NCI-H1694 treated with DMSO at 0.1 percent for 48 hours (cell line): ENCODE measurements around the gene EMP2.

Experiments
- DNase-seq: peaks from one replicate; lab custom pipeline; 2025; lab: John Stamatoyannopoulos, UW

The EMP2 gene

DNA sequence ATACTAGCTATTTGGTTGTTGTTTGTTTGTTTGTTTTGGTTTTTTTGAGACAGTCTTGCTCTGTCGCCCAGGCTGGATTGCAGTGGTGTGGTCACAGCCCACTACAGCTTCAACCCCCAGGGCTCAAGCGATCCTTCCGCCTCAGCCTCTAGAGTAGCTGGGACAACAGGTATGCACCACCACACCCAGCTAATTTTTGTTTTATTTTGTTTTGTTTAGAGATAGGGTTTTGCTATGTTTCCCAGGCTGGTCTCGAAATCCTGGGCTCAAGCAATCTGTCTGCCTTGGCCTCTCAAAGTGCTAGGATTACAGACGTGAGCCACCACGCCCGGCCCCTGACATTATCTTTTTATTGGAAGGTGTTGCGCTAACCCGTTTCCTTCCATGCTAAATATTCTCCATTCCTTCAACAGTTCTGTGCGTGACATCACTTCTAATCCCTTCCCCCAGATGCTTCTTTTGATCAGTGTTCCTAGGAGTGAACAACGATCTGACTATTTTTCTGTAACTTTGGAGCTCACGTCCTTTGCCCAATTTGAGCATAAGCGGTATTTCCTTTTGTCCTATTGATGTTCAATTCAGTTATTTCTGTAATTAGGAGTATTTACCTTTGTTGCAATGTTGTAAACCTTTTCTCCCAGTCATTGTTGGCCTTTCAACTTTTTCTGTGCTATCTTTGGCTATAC lies 30.2 kb upstream of the EMP2 start:
- DNase-seq, result no peak

DNA sequence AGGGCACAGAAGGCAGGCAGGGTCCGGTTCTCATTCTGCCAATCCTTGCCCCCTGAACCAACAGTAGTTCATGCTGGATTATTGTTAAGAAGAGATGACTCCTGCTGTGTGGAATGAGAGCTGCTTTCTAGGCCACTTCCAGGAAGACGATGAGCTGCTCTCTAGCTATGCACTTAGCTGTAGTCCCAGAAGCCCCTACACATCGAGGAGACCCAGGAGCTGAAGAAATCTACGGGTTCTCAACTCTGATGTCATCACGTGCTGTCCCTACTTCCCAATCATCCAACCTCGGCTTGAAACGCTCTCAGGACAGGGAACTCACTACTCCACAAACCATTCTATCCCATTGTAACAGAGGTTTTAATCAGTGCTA lies 29.0 kb upstream of the EMP2 start:
- no peak for DNase-seq

DNA sequence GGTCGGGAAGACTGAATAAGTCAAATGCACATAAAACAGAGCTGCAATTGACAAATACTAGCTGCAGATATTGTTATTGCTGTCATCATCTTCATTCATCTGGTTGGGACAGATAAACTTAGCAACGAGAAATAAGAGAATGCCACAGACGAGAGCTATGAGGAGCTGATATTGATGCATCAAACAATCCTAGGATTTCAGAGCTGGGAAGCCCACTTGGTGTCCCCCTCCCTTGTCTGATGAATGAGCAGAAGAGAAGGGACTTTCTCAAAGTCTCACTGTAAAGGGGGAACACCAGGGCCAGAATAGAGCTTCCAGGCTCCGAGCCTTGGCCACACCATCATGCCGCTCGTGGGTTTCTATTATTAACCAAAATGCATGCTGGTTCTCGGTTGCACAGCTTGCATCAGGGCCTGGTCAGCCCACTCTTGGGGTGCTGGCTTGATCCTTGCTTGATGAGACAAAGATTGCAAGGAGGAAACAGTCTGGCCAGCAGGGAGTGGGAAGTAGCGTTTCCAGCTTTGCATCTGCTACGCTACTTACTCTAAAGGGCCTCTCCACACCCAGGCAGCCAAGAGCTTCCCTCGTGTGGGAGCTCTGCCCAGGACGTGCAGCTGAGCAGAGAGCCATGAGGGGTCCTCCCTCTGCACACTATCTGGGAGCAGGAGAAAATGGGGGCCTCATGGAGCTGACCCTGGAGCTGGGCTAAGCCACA lies 28.4 kb upstream of the EMP2 start:
- no peak for DNase-seq

DNA sequence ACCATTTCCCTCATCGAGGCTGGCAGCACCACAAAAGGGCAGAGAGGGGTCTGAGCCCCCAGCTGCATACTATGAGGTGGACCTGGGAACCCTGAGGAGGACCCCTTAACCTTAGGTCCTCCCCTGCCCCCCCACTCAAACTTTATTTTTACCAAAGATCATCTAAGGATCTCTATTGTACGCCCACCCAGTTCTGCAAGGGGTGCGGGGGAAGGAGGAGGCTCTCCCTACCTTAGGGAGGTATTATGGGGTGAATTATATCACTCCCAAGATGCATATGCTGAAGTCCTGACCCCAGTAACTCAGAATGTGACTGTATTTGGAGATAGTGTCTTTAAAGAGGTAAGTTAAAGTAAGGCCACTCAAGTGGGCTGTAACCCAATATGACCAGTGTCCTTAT lies 26.8 kb upstream of the EMP2 start:
- no peak for DNase-seq

DNA sequence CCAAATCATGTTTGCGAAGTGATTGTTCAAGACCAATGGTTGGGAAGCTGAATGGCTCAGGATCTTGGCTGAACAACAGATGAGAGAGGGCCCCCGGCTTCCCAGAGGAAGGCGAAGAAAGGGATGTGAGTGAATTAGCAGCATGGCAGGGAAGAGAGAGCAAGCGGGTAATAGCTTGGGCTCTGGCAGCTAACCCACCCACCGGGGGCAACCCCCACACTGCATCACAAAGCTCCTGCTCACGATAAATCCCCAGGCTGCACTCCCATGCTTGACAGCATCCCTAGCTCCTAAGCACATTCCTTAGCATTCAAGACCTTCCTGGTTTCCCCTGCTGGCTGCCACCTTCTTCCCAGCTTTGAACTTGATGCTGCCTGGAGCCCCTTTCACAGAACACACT lies 26.2 kb upstream of the EMP2 start:
- no peak for DNase-seq

DNA sequence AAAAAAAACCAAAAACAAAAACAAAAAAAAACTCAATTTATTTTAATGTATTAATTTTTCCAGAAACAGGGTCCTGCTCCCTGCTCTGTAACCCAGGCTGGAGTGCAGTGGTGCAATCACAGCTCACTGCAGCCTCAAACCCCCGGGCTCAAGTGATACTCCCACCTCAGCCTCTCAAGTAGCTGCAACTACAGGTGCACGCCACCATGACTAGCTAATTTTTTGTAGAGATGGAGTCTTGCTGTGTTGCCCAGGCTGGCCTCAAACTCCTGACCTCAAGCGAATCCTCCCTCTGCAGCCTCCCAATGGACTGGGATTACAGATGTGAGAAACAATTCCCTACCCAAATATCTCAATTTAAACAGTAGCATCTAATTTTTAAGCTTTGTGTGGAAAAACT lies 25.2 kb upstream of the EMP2 start:
- DNase-seq, result no peak

DNA sequence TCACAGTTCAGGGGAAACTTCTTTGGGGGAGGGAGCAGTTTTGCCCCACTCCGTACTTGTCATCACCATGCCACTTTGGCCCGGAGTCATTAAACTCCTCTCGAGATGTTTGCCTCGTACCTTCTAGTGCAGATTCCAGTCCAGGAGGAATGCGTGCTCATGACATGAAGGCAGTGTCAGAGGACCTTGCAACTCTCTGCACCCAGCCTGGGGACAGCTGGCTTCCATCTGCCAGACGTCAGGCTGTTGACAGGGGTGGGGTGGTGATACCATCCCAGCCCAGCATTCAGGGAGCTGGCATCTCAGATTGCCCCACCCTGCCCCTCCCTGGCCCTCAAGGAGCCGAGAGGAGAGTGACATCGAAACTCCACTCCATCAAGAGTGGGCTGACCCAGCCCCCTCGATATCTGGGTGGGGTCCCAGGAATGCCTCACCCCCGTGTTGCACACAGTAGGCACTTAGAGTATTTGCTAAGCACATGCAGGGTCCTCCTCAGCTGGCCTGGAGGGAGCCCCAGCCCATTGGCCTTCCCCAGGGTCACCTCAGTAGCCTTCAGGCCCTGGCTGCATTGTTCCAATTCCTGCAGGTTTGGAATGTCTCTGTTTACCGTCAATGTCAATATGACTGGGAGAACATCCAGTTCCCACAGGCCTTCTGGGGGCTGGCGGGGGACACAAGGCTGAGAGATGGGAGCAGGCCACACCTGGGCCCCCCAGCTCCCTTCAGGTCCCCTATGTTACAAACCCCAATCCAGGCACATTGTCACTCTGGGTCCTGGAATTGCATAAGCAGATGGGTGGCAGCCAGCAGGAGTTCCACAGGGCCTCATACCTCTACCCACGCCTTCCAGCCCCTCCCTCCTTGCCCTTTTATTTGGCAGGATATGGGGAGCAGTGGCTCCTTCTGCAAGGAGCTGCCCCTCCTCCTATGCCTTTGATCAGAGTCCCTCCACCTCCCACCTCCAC lies 21.3 kb upstream of the EMP2 start:
- DNase-seq, result peak; percentile 33

DNA sequence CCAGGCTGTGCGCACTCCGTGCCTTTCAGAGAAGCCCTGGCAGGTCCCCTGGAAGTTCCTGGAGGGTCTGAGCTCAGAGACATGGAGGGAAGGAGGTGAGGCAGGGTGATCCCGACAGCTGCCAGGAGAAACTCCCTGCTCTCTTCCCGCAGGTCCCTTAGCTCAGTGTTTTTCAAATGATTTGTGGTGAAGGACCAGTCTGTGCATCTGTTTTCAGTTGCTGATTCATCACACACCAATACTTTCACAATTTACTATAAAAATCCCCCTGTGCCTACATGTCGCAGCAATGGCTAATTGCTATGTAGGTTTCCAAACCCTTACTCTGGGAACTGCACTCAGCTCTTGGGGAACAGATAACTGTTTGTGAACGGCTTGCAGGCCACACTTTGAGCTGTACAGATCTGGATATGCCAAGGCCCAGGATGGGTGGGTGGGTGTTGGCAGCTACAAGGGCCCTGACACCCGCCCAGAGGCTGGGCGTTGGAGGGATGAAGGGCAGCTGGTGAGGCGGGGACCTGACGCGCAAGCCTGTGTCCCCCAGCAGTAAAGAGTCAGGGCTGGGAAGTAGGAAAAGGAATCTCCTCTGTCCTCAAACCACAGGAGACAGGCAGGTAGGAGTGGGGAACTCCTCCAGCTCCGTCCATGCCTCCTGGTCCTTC lies 20.5 kb upstream of the EMP2 start:
- peak; percentile 76 for DNase-seq

DNA sequence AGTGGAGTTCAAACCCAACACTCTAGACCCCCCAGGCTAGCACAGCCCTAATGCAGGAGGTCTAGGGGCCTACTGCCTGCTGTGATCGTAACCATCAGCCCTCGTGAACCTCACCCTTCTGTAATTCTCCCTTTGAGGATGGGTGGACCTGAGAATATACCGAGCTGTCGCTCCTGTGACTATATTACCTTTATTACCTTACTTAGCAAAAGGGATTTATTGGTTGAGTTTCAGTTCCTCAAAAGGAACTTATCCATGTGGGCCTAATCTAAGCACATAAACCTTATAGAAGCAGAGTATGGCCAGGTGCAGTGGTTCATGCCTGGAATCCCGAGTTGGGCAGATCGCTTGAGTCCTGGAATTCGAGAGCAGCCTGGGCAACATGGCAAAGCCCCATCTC lies 19.2 kb upstream of the EMP2 start:
- no peak for DNase-seq

DNA sequence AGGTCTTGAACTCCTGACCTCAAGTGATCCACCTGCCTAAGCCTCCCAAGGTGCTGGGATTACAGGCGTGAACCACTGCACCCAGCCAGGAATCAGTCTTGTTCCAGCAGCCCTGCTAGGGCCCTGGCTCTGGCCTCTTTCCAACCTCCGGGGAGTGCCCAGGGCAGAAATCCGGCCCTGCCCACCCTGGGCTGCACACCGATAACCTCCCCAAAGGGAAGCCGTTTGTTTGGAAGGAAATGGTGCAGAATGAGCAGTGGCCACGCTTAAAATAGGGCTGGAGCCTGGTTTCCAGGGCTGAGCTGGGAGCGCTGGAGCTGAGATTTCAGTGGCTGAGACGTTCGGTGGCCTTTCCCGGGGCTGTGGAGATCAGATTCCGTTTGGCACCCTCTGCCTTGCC lies 17.8 kb upstream of the EMP2 start:
- DNase-seq, result no peak

DNA sequence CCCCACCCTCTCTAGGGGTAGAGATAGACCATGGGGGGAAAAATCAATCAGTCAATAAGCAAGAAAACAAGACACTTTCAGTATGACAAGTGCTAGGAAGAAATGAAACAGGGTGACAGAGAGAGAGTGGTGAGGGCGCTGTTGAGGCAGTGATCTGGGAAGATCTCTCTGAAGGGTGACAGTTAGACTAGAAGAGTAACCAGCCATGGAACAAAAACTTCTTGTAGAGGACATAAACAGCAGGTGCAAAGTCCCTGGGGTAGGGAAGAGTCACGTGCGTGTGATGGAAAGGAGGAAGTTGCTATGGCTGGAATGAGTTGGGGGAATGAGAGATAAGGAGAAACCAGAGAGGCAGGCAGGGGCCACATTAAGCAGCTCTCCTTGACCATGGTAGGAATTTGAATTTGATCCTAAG lies 16.8 kb upstream of the EMP2 start:
- no peak for DNase-seq

DNA sequence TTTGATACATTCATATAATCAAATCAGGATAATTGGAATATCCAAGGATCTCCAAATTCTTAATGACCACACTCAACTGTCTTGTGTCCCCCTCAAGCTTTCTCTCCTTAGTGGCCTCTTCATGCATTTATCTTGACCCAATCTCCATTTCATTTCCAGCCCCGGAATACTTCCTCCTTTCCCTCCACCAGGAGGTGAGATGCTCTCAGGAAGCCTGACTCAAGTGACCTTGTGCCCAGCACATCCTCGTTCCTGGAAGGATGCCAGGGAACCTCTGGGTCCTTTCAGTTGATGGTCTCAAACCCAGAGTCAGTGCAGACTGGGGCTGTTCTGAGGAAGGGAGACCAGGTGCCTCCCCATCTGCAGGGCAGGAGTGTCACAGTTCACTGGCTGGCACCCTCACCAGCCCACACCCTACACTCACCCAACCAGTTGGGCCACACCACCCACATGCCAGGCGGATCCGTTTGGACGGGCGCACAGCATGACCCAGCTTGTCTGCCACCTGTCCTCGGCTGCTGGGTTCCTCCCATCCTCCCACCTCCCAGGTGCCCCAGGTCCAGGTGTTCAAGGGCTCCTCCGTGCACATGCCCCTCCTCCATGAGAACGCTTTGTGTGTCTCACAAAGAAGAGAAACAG lies 14.0 kb upstream of the EMP2 start:
- DNase-seq, result no peak

DNA sequence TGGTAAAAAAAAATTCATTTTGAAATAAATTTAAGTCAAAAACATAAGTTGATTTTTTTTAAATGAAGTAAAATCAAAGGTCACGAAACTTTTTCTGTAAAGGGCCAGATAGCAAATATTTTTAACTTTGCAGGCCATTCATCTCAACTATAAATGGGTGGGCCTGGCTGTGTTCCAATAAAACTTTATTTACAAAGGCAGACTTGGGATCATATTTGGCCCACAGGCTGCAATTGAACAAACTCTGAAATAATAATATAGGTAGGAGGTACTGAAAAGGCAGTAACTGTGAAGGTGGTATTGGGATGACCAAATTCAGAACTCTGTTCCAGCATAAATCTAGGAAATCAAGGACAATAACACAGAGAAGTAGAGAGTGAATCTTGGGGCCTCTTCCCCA lies 12.2 kb upstream of the EMP2 start:
- DNase-seq, result no peak

DNA sequence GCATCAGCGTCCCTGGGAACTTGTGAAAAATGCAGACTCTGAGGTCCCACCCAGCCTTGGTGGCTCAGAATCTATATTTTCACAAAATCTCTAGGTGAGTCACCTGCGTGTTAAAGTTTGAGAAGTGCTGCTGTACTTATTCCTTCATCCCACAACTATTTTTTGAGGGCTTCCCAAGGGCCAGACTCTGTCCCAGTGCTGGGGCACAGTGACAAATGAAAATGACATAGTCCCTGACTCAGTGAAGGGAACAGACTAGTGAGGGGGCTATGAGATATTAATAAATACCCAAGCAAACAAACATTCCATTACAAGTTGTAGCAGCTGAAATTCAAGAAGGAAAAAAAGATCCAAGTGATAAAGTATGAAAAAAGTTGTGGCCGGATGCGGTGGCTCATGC lies 9.9 kb upstream of the EMP2 start:
- DNase-seq, result no peak

DNA sequence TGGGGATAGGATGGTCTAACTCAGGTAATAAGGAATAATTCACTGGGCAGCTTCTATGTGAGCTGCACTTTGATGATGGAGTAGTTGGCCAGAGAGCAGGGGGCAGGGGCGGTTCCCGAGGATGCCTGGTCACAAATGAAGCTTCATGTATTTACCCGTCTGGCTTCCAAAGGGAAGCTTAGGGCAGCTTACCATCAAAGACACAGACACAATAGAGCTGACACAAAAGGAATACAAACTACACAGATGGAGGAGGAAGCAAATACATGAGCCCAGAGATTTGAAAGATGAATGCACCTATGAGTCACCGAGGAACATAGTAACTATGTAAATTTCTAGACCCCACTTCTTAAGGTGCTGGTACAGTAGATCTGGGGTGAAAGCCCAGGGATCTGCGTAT lies 8.7 kb upstream of the EMP2 start:
- DNase-seq, result no peak

DNA sequence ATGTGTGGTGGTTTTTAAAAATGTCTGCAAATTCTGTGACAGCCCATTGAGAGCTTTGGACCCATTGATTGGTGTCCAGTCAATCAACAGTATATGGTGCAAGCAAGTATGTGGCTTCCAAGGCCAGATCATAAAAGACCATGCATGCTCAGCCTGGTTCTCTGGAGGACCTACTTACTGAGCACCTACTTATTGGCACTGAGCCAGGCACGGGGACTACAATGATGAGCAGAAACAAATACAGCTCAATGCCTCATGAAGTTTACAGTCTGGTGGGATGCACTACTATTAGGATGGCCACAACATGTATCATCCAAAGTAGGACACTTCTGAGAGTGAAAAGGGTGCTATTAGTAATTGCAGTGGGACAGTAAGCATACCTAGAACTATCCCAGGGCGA lies 7.2 kb upstream of the EMP2 start:
- no peak for DNase-seq

DNA sequence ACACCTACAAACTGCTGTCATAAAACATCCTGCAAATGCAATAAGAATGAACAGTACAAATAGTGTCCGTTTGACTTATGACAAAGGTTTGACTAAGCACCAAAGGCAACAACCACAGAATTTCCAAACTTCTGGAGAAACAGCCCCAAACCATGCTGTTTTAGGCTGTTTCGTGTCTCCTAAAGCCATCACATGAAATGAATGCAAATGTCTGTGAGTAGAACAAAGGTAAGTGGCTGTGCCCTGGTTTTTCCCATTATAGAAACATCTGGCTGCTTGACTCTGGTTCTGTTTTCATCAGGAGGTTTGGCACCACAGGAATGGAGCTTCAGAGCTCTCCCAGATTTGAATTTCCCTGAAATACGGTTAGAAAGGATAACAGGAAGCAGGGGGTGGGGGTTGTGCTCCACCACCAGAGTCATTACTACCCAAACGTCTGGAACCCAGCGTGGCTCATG lies 4.6 kb upstream of the EMP2 start:
- DNase-seq, result no peak

DNA sequence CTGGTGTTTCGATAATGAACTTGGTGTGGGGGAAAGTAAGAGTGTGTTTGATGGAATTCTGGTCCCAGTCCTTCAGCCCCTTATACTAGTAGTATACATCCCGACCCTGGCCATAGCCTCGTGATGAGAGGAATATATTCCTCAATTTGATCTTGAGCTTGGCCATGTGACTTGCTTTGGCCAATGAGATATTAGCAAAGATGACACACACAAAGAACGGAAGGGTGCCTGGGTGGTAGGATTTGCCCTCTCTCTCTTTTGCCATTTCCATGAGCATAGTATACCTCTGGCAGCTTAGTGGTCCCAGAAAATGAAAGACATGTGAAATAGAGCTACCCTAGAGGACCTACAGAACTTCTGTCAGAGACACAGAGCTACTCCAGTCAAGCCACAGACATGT lies 2.9 kb upstream of the EMP2 start:
- no peak for DNase-seq

DNA sequence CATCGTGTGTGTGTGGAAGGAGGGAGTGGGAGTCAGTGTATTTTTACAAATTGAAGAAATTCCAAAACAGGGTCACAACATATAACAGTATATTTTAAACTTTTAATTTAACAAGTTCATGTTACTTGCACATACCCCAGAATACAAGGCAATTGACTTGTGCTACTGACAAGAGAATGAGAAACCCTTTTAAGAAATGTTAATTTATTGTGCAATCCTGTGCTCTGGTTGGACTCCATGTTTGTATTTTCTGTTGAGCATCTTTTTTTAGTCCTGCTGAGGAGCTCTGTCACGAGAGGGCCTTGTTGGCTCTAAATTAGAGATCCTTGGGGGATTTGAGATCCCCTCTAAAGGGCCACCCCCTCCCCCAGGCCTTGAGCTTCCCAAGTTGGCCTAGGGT lies 1.1 kb upstream of the EMP2 start:
- DNase-seq, result no peak

DNA sequence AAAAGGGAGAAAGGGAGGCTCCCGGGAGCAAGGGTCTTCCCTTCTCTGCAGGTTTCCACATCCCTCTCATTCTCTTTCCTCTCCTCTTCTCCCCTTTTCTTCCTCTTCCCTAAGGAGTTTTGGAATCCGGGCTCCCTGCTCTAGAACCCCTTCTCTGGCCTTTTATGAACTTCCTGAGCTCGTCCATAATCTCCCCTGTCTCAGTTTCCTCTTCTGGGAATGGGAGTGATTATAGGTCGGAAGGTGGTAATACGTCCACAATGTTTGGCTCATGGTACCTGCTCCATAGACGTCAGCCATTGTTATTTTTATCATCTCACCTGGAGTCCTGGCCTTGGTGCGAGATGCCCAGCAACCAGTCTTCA lies 467 bp upstream of the EMP2 start:
- DNase-seq, result peak; percentile 57

DNA sequence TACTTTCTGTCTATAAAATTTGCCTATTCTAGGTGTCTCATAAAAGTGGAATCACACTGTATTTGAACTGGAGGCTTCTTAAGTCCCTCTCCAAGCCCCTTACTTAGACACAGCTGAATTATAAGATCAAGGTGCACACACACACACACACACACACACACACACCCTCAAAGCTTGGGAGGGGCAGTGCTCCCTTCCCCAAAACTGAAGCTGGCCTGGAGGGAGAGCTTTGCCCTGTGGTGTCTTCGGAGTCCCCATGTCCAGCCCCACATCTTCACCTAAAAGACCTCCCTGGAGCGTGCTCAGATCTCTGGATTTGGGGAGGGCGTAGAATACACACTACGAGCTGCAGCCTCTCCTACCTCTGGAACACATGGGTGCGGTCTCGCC lies 828 bp downstream of the EMP2 start:
- DNase-seq, result no peak
